ENCODE results near the gene CCNL1.
"Not testable (repeated sequence)": the region's sequence is repeated elsewhere in the genome, so short reads cannot be mapped to it uniquely, and the experiment has no call there.

CCNL1 gene

GRCh38 chr3:157167371-157168042 lies 7.6 kb upstream of the CCNL1 start:
- no peak for DNase-seq

GRCh38 chr3:157166561-157166960 lies 6.6 kb upstream of the CCNL1 start:
- DNase-seq: no peak

- no peak for DNase-seq
Measured at GRCh38 chr3:157166115-157166514, 6.2 kb upstream of the CCNL1 start.

GRCh38 chr3:157163217-157163953 lies 3.4 kb upstream of the CCNL1 start:
- no peak for DNase-seq

GRCh38 chr3:157162620-157163019 lies 2.7 kb upstream of the CCNL1 start:
- not testable (repeated sequence) for DNase-seq

GRCh38 chr3:157160658-157161424 lies 894 bp upstream of the CCNL1 start:
- DNase-seq: peak; percentile 75

GRCh38 chr3:157159037-157159761 lies 748 bp downstream of the CCNL1 start:
- DNase-seq: peak; percentile 84

GRCh38 chr3:157157836-157158235 lies 2.1 kb downstream of the CCNL1 start:
- DNase-seq: no peak

- DNase-seq: no peak
Measured at GRCh38 chr3:157156837-157157635, 2.9 kb downstream of the CCNL1 start.

GRCh38 chr3:157155591-157155990 lies 4.4 kb downstream of the CCNL1 start:
- DNase-seq: no peak

GRCh38 chr3:157154563-157155330 lies 5.2 kb downstream of the CCNL1 start:
- DNase-seq: no peak

GRCh38 chr3:157152930-157153329 lies 7.0 kb downstream of the CCNL1 start:
- DNase-seq: no peak

GRCh38 chr3:157152438-157152837 lies 7.5 kb downstream of the CCNL1 start:
- DNase-seq: no peak

- DNase-seq: no peak
Measured at GRCh38 chr3:157151627-157152026, 8.3 kb downstream of the CCNL1 start.

- no peak for DNase-seq
Measured at GRCh38 chr3:157151151-157151550, 8.8 kb downstream of the CCNL1 start.

- DNase-seq: no peak
Measured at GRCh38 chr3:157149136-157149696, 10.7 kb downstream of the CCNL1 start.

GRCh38 chr3:157148196-157148889 lies 11.6 kb downstream of the CCNL1 start:
- DNase-seq: no peak

GRCh38 chr3:157147099-157147803 lies 12.7 kb downstream of the CCNL1 start:
- no peak for DNase-seq

GRCh38 chr3:157145606-157146322 lies 14.2 kb downstream of the CCNL1 start:
- DNase-seq: no peak

Data from stimulated activated CD4-positive, alpha-beta T cell treated with anti-CD3 and anti-CD28 coated beads, Interleukin-15, amount 100 ng/mL, for 24 hours (primary cell).